ENCODE data around the gene ZSWIM6. TPM values are rescaled to one million over a fixed set of nuclear protein-coding genes. Genes with fewer than 3 reads are reported as not detected.

The ZSWIM6 gene
- total and polyA plus RNA-seq, 2 experiments from 2014 or later: 3.9 to 6.0 TPM

- TF ChIP-seq ETS1 (IDR thresholded peaks at IDR 0.05) (no peak), NANOG (IDR thresholded peaks at IDR 0.05; ENCODE audit: borderline replicate concordance) (no peak), CTCF (conservative IDR thresholded peaks at IDR 0.05; ENCODE audit: low read depth in 2 of 2) (no peak), EZH2phosphoT487 (IDR thresholded peaks at IDR 0.05; ENCODE audit: unreplicated experiment) (no peak)
These were observed 259.8 kb downstream of the ZSWIM6 start (continued) for GRCh38 chr5:61591859-61592258.

DNA sequence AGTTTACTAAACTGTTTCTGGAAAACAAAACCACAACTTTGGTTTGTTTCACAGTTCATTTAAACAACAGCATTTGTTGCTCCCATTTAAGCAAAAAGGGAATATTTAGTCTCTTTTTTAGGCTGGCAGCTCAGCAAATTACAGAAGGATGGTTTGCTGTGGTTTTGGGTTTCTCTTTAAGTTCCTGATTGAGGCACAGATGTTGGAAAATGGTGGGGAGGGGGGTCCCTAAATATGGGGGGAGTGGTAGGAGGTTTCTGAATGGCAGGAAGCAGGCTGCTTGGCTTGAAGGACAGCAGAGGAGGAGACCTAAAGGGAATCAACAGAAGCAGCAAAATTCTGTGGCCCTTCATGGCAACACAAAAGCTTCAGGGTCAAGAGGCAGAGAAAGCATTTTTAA, 263.4 kb downstream of the ZSWIM6 start:
- DNase-seq (ENCODE audit: low spot score) (no peak), ATAC-seq (no peak)
- Mint-ChIP-seq H3K9me3 (peaks cover 5% of the 10 kb centered on the region; the same call in 2 of the 3 replicates), H3K27me3 (ENCODE audit: insufficient read depth, low read depth, poor library complexity) (no peaks in the 10 kb centered on the region), H3K36me3 (ENCODE audit: low read depth) (no peaks in the 10 kb centered on the region), H3K4me3 (no peak overlapping the region), H3K27ac (no peak overlapping the region), H3K4me1 (peaks cover 9% of the 10 kb centered on the region; the same call in 2 of the 3 replicates)
- Histone ChIP-seq H4K20me1 (replicated peaks; ENCODE audit: insufficient read depth) (no peaks in the 10 kb centered on the region), H3K27me3 (ENCODE audit: insufficient read depth) (no peaks in the 10 kb centered on the region), H3K36me3 (ENCODE audit: insufficient read depth) (no peaks in the 10 kb centered on the region), H2AFZ (no peak overlapping the region), H3K27ac (ENCODE audit: low read depth) (no peak overlapping the region), H3K4me1 (ENCODE audit: insufficient read depth) (no peaks in the 10 kb centered on the region), H3K4me2 (no peak overlapping the region), H3K79me2 (replicated peaks; ENCODE audit: insufficient read depth) (no peaks in the 10 kb centered on the region), H3K9me2 (ENCODE audit: insufficient read depth) (peaks cover 10% of the 10 kb centered on the region; the same call in 1 of the 2 replicates), H3F3A (replicated peaks; ENCODE audit: low read depth) (no peaks in the 10 kb centered on the region), H3K4me3 (no peak overlapping the region)
- TF ChIP-seq JUNB (IDR thresholded peaks at IDR 0.05; ENCODE audit: unreplicated experiment) (no peak), ZNF114 (CRISPR knock-in tag; IDR thresholded peaks at IDR 0.05) (no peak), ZNF331 (CRISPR knock-in tag; IDR thresholded peaks at IDR 0.05; ENCODE audit: low read depth) (no peak), REST (IDR thresholded peaks at IDR 0.05; ENCODE audit: unreplicated experiment) (no peak), NANOG (IDR thresholded peaks at IDR 0.05; ENCODE audit: borderline replicate concordance) (no peak), POLR2AphosphoS5 (IDR thresholded peaks at IDR 0.05; ENCODE audit: low read depth) (no peak), CTCF (conservative IDR thresholded peaks at IDR 0.05; ENCODE audit: low read depth in 2 of 2) (no peak)
- TF ChIP-seq, protein P1, sequence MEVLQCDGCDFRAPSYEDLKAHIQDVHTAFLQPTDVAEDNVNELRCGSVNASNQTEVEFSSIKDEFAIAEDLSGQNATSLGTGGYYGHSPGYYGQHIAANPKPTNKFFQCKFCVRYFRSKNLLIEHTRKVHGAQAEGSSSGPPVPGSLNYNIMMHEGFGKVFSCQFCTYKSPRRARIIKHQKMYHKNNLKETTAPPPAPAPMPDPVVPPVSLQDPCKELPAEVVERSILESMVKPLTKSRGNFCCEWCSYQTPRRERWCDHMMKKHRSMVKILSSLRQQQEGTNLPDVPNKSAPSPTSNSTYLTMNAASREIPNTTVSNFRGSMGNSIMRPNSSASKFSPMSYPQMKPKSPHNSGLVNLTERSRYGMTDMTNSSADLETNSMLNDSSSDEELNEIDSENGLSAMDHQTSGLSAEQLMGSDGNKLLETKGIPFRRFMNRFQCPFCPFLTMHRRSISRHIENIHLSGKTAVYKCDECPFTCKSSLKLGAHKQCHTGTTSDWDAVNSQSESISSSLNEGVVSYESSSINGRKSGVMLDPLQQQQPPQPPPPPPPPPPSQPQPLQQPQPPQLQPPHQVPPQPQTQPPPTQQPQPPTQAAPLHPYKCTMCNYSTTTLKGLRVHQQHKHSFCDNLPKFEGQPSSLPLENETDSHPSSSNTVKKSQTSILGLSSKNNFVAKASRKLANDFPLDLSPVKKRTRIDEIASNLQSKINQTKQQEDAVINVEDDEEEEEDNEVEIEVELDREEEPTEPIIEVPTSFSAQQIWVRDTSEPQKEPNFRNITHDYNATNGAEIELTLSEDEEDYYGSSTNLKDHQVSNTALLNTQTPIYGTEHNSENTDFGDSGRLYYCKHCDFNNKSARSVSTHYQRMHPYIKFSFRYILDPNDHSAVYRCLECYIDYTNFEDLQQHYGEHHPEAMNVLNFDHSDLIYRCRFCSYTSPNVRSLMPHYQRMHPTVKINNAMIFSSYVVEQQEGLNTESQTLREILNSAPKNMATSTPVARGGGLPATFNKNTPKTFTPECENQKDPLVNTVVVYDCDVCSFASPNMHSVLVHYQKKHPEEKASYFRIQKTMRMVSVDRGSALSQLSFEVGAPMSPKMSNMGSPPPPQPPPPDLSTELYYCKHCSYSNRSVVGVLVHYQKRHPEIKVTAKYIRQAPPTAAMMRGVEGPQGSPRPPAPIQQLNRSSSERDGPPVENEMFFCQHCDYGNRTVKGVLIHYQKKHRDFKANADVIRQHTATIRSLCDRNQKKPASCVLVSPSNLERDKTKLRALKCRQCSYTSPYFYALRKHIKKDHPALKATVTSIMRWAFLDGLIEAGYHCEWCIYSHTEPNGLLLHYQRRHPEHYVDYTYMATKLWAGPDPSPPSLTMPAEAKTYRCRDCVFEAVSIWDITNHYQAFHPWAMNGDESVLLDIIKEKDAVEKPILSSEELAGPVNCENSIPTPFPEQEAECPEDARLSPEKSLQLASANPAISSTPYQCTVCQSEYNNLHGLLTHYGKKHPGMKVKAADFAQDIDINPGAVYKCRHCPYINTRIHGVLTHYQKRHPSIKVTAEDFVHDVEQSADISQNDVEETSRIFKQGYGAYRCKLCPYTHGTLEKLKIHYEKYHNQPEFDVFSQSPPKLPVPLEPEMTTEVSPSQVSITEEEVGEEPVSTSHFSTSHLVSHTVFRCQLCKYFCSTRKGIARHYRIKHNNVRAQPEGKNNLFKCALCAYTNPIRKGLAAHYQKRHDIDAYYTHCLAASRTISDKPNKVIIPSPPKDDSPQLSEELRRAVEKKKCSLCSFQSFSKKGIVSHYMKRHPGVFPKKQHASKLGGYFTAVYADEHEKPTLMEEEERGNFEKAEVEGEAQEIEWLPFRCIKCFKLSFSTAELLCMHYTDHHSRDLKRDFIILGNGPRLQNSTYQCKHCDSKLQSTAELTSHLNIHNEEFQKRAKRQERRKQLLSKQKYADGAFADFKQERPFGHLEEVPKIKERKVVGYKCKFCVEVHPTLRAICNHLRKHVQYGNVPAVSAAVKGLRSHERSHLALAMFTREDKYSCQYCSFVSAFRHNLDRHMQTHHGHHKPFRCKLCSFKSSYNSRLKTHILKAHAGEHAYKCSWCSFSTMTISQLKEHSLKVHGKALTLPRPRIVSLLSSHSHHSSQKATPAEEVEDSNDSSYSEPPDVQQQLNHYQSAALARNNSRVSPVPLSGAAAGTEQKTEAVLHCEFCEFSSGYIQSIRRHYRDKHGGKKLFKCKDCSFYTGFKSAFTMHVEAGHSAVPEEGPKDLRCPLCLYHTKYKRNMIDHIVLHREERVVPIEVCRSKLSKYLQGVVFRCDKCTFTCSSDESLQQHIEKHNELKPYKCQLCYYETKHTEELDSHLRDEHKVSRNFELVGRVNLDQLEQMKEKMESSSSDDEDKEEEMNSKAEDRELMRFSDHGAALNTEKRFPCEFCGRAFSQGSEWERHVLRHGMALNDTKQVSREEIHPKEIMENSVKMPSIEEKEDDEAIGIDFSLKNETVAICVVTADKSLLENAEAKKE (CRISPR knock-in tag; IDR thresholded peaks at IDR 0.05): no peak

All from GM23338 (cell line).